Measurements from ENCODE around the gene PBX3.
A peak's percentile ranks its signal among the peaks of the same experiment; 100 is the strongest.
"Not testable (repeated sequence)": the region's sequence is repeated elsewhere in the genome, so short reads cannot be mapped to it uniquely, and the experiment has no call there.

The PBX3 gene

GRCh38 chr9:125749287-125749935 lies 2.2 kb downstream of the PBX3 start:
- FAIRE-seq = no peak

- no peak for FAIRE-seq
These were observed 2.9 kb downstream of the PBX3 start for GRCh38 chr9:125749951-125750626.

GRCh38 chr9:125750627-125751011 lies 3.4 kb downstream of the PBX3 start:
- no peak for FAIRE-seq

- FAIRE-seq = no peak
These were observed 5.0 kb downstream of the PBX3 start for GRCh38 chr9:125752070-125752628.

- FAIRE-seq = no peak
These were observed 6.9 kb downstream of the PBX3 start for GRCh38 chr9:125754096-125754495.

GRCh38 chr9:125755340-125755739 lies 8.2 kb downstream of the PBX3 start:
- no peak for FAIRE-seq

GRCh38 chr9:125756518-125756917 lies 9.3 kb downstream of the PBX3 start:
- no peak for FAIRE-seq

GRCh38 chr9:125757834-125758233 lies 10.7 kb downstream of the PBX3 start:
- FAIRE-seq = no peak

GRCh38 chr9:125758986-125759763 lies 12.0 kb downstream of the PBX3 start:
- FAIRE-seq = no peak

- FAIRE-seq = no peak
These were observed 12.6 kb downstream of the PBX3 start for GRCh38 chr9:125759764-125760129.

- no peak for FAIRE-seq
These were observed 13.4 kb downstream of the PBX3 start for GRCh38 chr9:125760537-125760936.

- FAIRE-seq = no peak
These were observed 14.7 kb downstream of the PBX3 start for GRCh38 chr9:125761676-125762450.

- FAIRE-seq = no peak
These were observed 16.2 kb downstream of the PBX3 start for GRCh38 chr9:125763394-125763801.

- FAIRE-seq = no peak
These were observed 17.0 kb downstream of the PBX3 start for GRCh38 chr9:125764198-125764597.

- FAIRE-seq = no peak
These were observed 19.5 kb downstream of the PBX3 start for GRCh38 chr9:125766468-125767221.

GRCh38 chr9:125767349-125767748 lies 20.2 kb downstream of the PBX3 start:
- FAIRE-seq = no peak

- no peak for FAIRE-seq
These were observed 21.6 kb downstream of the PBX3 start for GRCh38 chr9:125768803-125769202.

- FAIRE-seq = peak; percentile 92
These were observed 23.9 kb downstream of the PBX3 start for GRCh38 chr9:125771037-125771436.

GRCh38 chr9:125772740-125773139 lies 25.6 kb downstream of the PBX3 start:
- FAIRE-seq = no peak

GRCh38 chr9:125774106-125774505 lies 26.9 kb downstream of the PBX3 start:
- FAIRE-seq = no peak

GRCh38 chr9:125776789-125777188 lies 29.6 kb downstream of the PBX3 start:
- FAIRE-seq = not testable (repeated sequence)

All from endometrium (tissue), 2 donors.